ENCODE results near the gene TTC23. TPM values are rescaled to one million over a fixed set of nuclear protein-coding genes. Genes with fewer than 3 reads are reported as not detected.

Gene TTC23
- total RNA-seq, 1 experiment from 2014 or later: 43.1 TPM

DNA sequence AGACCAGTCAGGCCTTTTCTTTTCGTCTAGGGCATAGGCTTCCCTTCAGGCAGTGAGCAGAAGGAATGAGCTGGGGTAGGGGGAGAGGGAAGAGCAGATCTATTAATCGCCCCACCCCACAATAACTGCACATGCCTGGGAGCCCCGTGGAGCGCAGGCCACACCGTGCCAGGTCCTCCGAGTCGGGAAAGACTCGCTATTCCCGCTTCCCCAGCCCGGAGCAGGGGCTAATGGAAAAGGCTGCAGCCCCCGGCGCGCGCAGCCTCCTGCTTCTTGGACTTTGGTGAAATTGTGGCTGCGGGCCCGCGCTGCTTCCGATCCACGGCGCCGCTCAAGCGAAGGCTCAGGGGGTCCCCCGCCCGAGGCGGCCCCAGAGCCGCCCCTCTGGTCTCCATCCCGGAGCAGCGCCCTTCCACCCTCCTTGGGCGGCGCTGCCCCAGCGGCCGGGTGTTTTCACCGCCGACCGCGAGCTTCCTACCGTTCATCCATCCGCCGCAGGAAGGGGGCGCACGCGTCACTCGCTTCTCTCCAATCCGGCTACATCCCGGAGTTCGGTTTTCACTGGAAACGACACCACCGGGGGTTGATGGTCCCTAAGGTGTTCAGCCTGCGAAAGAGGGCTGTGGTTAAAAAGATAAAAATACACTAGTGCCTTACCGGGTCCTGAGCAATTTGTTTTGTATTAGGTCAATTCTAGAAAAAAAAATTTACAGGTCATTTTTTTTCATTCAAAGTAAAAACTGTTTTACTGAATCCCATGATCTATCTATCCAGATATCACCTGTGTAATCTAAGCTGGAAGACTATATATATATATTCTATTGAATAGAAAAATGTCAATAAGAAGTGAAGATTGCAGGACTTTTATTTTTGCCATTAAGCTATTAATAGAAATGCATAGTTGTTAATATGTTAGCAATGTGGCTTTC lies 148.9 kb downstream of the TTC23 start:
- H3K4me3 ChIP-seq: peak overlapping the region; percentile 46
- peaks cover 20% of the 10 kb centered on the region for H3K4me1 ChIP-seq
- no peaks in the 10 kb centered on the region for H3K9me3 ChIP-seq (replicated peaks)
- peak; percentile 76 to 79 for DNase-seq
- H3K27ac ChIP-seq: no peak overlapping the region
- no peaks in the 10 kb centered on the region for H3K27me3 ChIP-seq
- H3K36me3 ChIP-seq: no peaks in the 10 kb centered on the region

DNA sequence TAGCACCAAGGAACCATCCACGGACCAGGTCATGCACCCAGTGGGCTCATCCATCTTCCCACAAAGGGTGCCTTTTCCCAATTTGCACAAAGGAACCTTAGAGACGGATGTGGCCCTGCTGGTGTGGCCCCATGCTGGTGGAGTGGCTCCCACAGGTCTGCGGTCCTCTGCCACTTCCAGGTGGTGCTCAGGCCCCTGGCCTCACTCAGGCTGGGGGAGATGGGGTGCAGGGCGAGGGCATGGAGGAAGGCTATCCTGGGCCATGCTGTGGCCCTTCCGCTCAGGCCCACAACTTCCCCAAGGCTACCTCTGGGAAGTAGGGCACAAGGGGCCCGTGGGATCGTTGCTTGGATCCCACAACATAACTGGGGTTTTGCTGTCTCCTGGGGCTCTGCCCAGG lies 149.7 kb downstream of the TTC23 start:
- no peaks in the 10 kb centered on the region for H3K36me3 ChIP-seq
- H3K27me3 ChIP-seq: no peaks in the 10 kb centered on the region
- H3K4me3 ChIP-seq: no peak overlapping the region
- H3K9me3 ChIP-seq (replicated peaks): no peaks in the 10 kb centered on the region
- peaks cover 20% of the 10 kb centered on the region for H3K4me1 ChIP-seq
- no peak for DNase-seq
- no peak overlapping the region for H3K27ac ChIP-seq

DNA sequence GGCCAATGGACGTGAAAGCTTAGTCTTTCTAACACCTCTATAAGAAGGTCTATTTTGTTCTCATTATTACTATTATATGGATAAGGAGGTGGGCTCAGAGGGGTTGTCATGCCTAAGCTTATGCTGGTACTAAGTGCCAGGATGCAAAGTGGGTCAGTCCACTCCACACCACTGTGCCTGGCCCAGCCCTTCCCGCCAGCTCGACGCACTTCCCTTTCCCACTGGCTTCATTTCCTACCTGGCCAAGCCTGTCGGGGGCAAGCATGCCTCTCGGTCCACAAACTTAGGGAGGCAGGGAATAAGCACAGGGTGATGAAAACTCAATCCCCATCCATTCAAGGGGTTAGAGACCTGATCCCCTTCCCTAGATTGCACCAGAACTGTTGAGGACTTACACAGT lies 150.4 kb downstream of the TTC23 start:
- no peak overlapping the region for H3K4me3 ChIP-seq
- H3K9me3 ChIP-seq (replicated peaks): no peaks in the 10 kb centered on the region
- H3K4me1 ChIP-seq: peaks cover 20% of the 10 kb centered on the region
- H3K27me3 ChIP-seq: no peaks in the 10 kb centered on the region
- H3K27ac ChIP-seq: no peak overlapping the region
- no peaks in the 10 kb centered on the region for H3K36me3 ChIP-seq
- DNase-seq: no peak

DNA sequence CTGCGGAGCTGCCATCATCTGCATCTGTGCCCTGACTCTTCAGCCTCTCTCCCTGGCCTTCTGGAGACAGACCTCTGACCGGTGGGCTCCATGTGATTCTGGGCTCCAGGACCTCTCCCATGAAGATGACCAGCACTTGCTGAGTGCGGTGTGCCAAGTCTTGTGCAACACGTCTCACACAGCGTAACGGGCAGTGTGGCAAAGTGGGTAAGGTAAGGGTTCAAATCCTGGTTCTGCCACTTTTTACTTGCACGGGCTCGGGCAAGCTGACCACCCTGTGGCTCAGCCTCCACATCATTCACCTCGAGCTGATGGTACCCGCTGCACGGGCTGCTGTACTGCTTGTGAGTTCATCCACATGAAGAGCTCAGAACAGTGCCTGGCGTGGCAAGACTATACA lies 151.0 kb downstream of the TTC23 start:
- Histone ChIP-seq H3K4me3 (no peak overlapping the region), H3K27ac (no peak overlapping the region), H3K27me3 (no peaks in the 10 kb centered on the region), H3K9me3 (replicated peaks) (no peaks in the 10 kb centered on the region), H3K36me3 (no peaks in the 10 kb centered on the region), H3K4me1 (peaks cover 16% of the 10 kb centered on the region)
- DNase-seq: no peak

DNA sequence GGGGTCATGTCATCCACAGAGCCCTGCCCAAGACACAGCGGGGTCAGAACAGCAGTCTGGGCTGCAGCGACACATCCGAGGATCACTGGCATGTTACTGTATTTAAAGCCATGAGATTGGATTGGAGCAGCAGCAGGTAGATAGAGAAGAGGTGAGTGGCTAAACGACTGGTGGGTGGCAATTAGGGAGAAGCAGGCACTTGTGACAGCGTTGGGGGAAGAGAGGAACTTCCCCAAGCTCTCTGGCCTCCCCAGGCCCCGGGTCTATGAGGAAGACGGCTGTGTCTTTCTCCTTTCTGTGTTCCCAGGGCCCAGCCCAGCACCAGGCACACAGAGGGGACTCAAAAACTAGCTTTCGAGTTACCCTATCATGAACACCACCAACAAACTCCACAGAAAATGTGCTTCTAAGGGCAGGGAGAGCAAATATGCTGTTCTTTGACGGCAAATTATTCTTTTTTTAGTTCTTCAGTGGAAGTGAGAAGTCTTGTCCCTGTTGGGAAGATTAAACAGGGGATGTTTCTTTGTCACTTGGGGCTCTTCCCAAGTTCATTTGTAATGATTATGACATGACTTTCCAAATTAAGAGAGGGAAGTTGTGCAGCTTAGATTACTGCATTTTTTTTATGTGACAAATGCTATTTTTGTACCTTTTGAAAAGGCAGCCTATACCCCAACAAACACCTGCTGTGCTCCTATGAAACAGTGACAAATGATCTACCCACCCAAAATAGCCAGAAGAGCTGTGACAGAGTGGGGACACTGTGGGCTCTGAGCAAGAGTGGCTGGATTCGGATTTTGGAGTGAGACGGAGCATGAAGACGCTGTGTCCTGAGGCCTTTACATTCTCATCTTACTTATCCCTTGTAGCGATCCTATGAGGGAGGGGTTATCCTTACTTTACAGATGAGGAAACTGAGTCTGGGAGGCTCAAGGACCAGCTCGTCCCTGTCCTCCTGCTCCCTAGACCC lies 151.7 kb downstream of the TTC23 start:
- Histone ChIP-seq H3K27me3 (no peaks in the 10 kb centered on the region), H3K27ac (no peak overlapping the region), H3K9me3 (replicated peaks) (no peaks in the 10 kb centered on the region), H3K4me3 (no peak overlapping the region), H3K4me1 (peaks cover 9% of the 10 kb centered on the region), H3K36me3 (no peaks in the 10 kb centered on the region)
- DNase-seq: no peak

DNA sequence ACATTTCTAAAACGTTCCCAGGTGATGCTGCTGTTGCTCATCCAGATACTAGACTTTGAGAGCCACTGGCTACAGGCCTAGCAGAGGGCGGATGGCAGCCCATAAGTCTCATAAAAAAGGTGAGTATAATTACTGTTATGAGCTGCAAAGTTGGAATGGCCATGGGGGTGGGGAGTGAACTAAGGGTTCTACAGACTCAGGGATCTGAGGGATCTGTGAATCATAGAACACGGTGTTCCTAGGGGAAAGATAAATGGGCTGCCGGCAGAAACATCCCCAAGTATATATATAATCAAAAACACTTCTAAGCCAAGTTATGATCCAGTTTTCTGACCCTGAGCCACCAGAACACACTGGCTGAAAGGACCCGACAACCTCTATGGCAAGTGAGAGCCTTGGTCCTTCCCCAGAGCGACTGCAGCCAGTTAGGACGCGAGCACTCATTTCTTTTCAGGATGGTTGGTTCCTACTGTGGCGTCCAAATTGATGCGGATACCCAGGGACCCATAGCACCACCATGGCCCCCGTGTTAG lies 152.4 kb downstream of the TTC23 start:
- no peak for DNase-seq
- H3K27ac ChIP-seq: no peak overlapping the region

DNA sequence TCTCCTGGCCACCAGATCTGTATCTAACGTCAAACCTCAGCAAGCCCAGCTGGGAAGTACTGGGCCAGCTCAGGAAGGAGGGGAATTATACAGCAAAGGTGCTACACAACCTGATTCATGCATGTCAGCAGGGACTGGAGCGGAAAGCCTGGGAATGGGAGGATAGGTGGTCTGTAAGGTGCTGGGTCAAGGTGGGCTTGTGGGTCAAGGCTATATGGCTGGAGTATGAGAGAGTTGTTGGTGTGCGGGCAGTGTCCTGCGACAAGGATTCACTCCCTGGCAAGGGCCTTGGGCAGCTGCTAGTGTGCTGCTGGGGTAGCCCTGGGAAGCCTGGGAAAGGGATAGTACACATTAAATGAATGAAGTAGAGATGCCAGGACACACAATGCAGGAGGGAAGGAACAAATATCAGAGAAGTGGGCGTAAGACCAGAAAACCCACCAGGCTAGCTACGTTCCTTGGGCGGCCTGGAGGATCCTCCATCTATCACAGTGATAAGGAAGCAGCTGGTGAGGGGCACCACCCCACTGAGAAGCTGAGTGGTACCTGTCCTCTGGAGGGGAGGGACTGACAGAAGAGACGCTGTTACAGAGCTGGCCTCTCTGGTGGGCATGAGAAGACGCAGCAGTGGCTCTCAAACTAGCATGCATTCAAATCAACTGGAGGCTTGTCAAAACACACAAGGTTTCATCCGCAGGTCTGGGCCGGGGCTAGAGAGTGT lies 153.0 kb downstream of the TTC23 start:
- Histone ChIP-seq H3K36me3 (no peaks in the 10 kb centered on the region), H3K27ac (no peak overlapping the region), H3K4me1 (no peaks in the 10 kb centered on the region), H3K27me3 (no peaks in the 10 kb centered on the region), H3K9me3 (replicated peaks) (no peaks in the 10 kb centered on the region), H3K4me3 (no peak overlapping the region)
- no peak for DNase-seq

More for the DNA sequence above, 152.4 kb downstream of the TTC23 start:
- H3K4me3 ChIP-seq: no peak overlapping the region
- no peaks in the 10 kb centered on the region for H3K36me3 ChIP-seq
- no peaks in the 10 kb centered on the region for H3K9me3 ChIP-seq (replicated peaks)
- no peaks in the 10 kb centered on the region for H3K27me3 ChIP-seq
- H3K4me1 ChIP-seq: peaks cover 3% of the 10 kb centered on the region; the same call in 1 of the 2 replicates

DNA sequence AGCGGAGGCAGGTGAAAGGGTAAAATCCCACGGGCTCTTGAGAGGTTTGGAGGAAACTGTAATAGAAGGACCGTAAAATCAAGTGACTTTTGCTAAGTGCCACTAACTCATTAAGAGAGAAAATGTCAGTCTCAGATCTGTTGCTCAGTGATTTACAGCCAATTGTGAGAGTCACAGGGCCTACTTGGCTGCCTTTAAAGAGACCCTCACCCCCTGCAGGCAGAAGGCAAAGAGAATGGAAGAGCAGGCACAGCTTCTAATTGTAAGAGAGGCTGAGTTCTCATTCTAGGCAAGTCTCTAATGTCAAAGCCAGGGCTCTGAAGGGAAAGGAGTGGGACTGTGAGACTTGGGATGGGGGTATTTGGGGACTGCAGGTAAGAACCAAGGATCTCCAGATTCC lies 153.8 kb downstream of the TTC23 start:
- H3K9me3 ChIP-seq (replicated peaks): no peaks in the 10 kb centered on the region
- no peak for DNase-seq
- no peaks in the 10 kb centered on the region for H3K27me3 ChIP-seq
- H3K27ac ChIP-seq: no peak overlapping the region
- H3K36me3 ChIP-seq: no peaks in the 10 kb centered on the region
- no peak overlapping the region for H3K4me3 ChIP-seq
- no peaks in the 10 kb centered on the region for H3K4me1 ChIP-seq

DNA sequence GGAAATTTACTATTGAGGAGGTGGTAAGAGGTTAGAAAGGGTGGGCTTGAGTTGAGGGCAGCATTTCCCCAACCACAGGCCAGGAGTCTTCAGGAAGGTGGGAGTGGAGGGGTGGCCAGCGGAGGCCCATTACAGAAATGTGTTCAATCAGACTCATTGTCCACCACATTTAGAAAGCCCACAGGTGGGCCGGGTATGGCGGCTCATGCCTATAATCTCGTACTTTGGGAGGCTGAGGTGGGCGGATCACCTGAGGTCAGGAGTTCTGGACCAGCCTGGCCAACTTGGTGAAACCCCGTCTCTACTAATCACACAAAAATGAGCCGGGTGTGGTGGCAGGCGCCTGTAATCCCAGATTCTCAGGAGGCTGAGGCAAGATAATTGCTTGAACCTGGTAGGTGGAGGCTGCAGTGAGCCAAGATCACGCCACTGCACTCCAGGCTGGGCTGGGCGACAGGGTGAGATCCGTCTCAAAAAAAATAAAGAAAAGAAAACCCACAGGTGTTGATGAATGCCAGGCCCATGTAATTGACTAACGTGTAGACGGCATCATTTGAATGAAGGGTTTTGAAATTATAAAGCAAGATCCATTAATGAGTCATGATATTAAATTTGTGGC lies 156.7 kb downstream of the TTC23 start:
- Histone ChIP-seq H3K27ac (no peak overlapping the region), H3K4me1 (no peaks in the 10 kb centered on the region; the same call in 1 of the 2 replicates), H3K36me3 (no peaks in the 10 kb centered on the region), H3K27me3 (no peaks in the 10 kb centered on the region), H3K9me3 (replicated peaks) (no peaks in the 10 kb centered on the region), H3K4me3 (no peak overlapping the region)
- no peak for DNase-seq

DNA sequence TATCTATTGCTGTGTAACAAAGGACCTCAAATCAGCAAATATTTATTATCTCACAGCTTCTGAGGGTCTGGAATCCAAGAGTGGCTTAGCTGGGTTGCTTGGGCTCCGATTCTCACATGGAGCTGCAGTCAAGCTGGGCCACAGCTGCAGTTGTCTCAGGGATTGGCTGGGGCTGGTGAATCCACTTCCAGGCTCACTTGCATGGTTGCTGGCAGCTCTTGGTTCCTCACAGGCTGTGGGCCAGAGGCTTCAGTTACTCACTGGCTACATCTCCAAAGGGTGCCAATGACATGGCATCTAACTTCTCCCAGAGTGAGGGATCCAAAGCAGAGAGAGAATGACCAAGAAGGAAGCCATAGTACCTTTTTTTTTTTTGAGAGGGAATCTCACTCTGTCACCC lies 158.4 kb downstream of the TTC23 start:
- DNase-seq: no peak
- Histone ChIP-seq H3K4me1 (no peaks in the 10 kb centered on the region; the same call in 1 of the 2 replicates), H3K27ac (no peak overlapping the region), H3K4me3 (no peak overlapping the region), H3K27me3 (no peaks in the 10 kb centered on the region), H3K36me3 (no peaks in the 10 kb centered on the region), H3K9me3 (replicated peaks) (no peaks in the 10 kb centered on the region)

DNA sequence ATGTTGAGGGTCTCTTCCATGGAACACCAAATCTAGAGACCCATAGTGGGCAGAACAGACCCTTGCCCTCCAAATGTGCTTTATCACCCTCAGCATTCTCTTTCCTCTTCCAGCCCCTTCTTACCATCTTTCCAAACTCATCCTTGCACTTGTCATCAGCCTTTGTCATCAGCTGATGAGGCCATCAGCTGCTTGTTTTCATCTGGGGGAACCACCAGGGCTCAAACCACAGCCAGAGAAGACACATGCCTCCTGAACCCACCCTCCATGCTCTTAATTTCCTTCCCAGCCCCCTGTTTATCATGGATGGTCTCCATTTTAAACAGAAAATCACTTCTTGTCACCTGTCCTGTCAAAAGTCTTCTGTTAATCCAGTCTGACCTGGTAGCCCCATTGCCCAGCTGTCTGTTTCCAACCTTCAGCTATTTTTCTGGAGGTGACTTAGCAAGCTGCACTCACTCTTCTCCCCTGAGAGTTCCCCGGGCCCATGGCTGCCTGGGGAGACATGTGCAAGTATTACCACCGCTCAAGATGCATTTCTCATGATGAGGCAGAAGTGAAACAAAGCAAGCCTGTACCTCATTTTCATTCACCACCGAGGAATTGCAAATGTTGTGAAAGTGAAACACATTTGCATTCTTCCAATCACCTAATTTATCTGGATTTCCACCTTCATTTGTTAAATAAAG lies 159.2 kb downstream of the TTC23 start:
- DNase-seq: peak in 1 of 2 experiments; percentile 18
- no peaks in the 10 kb centered on the region for H3K36me3 ChIP-seq
- H3K9me3 ChIP-seq (replicated peaks): no peaks in the 10 kb centered on the region

DNA sequence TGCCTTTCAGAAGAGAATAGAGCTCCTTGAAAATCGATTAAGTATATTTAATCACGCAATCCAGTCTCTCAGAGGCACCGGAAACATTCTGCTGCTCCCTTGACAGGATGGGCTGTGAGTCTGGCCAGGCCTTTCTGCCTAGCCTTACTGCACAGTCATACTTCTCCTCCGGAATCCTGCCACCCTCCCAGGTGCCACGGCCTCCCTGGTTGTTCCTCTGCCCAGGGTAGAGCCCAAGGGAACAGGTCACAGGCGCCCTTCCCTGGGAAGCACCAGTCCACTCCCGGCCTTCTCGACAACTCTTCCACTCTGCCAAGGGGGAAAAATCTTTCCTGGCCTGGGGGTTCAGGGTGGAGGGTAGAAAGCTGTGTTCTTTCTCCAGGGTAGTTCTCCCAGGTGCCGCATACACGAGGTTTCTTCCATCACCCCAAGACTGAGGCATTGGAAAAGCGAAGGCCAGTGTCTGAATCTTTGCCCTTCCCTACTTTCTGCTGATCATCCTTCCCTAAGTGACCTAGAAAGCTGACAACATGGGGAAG lies 161.9 kb downstream of the TTC23 start:
- Histone ChIP-seq H3K4me1 (no peaks in the 10 kb centered on the region; the same call in 1 of the 2 replicates), H3K4me3 (no peak overlapping the region), H3K27ac (no peak overlapping the region), H3K36me3 (no peaks in the 10 kb centered on the region), H3K27me3 (no peaks in the 10 kb centered on the region), H3K9me3 (replicated peaks) (0 out of 2 replicates have a peak, but pooled peaks cover 4% of the 10 kb centered on the region)
- no peak for DNase-seq

More for the DNA sequence above, 159.2 kb downstream of the TTC23 start:
- H3K4me3 ChIP-seq: no peak overlapping the region
- H3K27ac ChIP-seq: no peak overlapping the region
- H3K27me3 ChIP-seq: no peaks in the 10 kb centered on the region
- H3K4me1 ChIP-seq: no peaks in the 10 kb centered on the region; the same call in 1 of the 2 replicates

DNA sequence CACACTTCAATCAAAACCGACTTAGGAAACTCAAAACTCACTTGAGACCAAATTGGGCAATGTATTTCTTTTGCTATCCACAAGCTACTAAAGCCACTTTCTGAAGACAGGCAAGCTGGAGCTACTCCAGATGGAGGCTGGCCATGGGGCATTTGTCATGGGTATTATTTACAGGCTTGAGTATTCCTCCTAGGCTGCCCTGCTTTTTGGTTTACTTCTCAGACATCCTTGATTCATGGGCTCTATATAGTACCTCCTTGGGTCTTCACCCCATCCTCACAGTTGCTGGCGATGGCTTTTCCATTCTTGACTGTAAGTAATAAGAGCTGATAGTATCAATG lies 163.1 kb downstream of the TTC23 start:
- 0 out of 2 replicates have a peak, but pooled peaks cover 4% of the 10 kb centered on the region for H3K9me3 ChIP-seq (replicated peaks)
- no peaks in the 10 kb centered on the region; the same call in 1 of the 2 replicates for H3K4me1 ChIP-seq
- H3K36me3 ChIP-seq: no peaks in the 10 kb centered on the region
- no peaks in the 10 kb centered on the region for H3K27me3 ChIP-seq
- no peak overlapping the region for H3K27ac ChIP-seq
- H3K4me3 ChIP-seq: no peak overlapping the region
- no peak for DNase-seq

Data from SJCRH30 (cell line).